GM19397 (cell line): ENCODE measurements around the gene ACY1.

Source experiments
- ATAC-seq: cut with Tn5 transposase; IDR thresholded peaks from one replicate; pipeline ENCODE4 v1.9.1; 2021; ENCODE audit warnings: mild to moderate bottlenecking, moderate library complexity; ENCODE audit not compliant: unreplicated experiment

Gene ACY1

DNA sequence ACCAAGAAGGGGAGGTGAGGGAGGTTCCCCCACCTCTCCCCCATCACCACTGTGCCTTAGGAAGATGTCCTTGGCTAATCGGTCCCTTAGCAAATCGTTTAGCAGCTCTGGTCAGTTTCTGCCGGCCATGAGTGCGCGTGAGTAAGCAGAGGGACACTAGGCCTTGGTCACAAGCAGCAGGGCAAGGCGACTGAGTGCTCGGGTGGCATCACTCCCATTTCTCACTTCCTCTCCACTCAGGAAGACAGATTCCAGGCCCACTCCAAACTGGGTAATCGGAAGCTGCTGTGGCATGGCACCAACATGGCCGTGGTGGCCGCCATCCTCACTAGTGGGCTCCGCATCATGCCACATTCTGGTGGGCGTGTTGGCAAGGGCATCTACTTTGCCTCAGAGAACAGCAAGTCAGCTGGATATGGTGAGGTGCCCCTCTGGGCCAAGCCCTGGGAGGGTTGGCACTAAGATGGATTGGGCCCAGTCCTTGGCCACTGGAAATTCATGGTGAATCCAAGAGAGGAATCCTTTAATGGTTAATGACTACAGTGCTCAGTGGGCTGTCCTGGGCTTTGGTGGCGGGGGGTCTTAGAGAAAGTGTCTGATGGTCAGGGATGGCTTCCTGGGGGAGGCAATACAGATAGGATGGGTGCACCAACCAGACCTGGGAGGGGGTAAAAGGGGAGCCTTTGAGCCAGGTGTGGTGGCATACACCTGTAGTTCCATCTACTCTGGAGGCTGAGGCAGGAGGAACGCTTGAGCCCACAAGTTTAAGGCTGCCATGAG is 37.2 kb upstream of the ACY1 start:
- no peak for ATAC-seq

- ATAC-seq, result no peak
These were observed 36.5 kb upstream of the ACY1 start for GRCh38 chr3:51946796-51947195.

DNA sequence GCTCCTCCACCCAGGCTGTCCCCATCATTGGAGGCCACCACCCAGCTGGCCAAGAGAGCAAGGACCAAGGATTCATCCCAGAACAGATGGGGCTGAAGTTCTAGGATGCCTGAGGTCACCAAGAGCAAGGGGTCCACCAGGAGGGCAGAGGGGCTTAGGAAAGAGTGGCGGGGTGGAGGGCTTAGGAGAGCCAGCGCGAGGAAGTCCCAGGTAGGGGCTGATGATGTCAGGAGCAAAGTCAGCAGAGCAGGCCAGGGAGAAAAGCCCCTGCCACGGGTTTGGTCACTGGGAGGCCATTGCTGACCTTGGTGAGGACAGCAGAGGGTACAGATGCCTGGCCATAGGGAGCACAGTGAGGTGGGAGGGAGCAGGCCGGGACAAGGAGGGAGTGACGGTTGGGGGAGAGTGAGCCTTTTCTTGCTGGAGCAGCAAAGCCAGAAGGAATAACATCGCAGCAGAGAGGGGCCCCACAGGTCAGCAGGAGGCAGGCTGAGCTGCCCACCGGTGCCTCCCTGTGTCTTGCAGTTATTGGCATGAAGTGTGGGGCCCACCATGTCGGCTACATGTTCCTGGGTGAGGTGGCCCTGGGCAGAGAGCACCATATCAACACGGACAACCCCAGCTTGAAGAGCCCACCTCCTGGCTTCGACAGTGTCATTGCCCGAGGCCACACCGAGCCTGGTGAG is 36.0 kb upstream of the ACY1 start:
- no peak for ATAC-seq

GRCh38 chr3:51948016-51948580 is 35.2 kb upstream of the ACY1 start:
- no peak for ATAC-seq

DNA sequence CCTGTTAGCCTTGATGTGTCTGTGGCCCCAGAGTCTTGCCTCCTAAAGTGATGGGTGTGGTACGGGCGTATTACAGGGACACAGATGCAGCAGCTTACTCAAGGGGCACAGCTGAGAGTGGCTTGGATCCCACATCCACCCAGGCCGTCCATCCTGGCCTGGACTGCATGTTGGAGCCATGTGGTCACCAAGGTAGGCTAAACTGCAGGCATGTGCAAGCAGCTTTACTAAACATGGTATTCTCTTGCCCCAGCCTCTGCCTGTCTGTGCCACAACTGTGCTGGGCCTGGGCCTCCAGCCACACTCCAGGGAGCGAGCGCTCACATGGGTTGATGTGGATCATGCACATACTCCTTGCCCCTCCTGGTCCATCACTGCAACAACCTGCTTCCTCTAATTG is 34.2 kb upstream of the ACY1 start:
- ATAC-seq, result no peak

DNA sequence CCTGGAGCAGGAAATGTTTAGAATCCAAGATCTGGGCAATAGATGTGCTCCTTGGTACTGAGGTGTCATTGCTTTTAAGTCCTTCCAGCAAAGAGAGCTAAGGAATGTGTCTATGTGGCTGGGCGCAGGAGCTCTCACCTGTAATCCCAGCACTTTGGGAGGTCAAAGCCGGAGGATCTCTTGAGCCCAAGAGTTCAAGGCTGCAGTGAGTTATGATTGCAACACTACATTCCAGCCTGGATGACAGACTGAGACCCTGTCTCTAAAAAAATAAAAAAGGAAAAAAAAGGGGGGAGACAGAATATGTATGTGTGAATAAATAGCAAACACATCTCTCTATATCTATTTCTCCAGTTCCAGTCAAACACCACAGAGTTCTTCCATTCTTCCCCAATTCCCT is 32.4 kb upstream of the ACY1 start:
- ATAC-seq, result no peak

DNA sequence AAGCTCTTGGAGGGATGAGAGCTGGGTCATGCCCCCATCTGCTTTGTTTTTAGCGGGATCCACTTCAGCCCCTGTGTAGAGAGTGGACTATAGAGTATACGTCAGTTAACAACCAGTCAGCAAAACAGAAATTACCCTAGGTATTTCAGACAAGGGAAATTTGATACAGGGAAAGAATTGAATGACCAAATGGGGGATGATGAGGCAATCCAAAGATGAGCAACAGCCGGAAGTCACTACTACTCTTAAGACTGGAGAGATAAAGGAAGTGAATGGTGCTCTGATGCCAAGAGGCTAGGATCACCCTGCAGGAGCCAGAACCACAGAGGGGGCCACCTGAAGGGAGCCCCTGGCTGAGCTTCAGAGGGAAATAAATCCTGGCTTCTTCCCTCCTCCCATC is 29.9 kb upstream of the ACY1 start:
- no peak for ATAC-seq

- ATAC-seq, result no peak
These were observed 29.2 kb upstream of the ACY1 start for GRCh38 chr3:51954105-51954504.

DNA sequence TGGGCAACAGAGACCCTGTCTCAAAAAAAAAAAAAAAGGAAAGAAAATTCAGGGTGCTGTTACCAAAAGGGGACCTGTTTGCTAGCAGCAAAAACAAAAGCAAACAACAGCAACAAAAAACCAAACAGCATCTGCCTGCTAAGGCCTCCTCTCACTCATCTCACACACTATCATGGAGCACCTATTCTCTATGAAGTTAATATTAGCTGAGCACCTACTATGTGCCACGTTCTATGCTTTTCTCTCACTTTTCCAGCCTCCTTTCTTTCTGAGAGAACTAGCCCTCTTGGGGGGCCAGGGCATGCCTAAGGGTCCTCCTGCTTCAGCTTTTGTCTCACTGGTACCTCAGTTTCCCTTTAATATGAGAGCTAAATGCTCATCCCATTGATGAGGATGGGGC is 28.6 kb upstream of the ACY1 start:
- no peak for ATAC-seq

- ATAC-seq, result no peak
These were observed 28.0 kb upstream of the ACY1 start, which contains the start of gene GPR62 for GRCh38 chr3:51955175-51955892. TSS of gene GPR62 (plus strand) at chr3:51955381. CDS start at chr3:51955653, 272 bp downstream.

DNA sequence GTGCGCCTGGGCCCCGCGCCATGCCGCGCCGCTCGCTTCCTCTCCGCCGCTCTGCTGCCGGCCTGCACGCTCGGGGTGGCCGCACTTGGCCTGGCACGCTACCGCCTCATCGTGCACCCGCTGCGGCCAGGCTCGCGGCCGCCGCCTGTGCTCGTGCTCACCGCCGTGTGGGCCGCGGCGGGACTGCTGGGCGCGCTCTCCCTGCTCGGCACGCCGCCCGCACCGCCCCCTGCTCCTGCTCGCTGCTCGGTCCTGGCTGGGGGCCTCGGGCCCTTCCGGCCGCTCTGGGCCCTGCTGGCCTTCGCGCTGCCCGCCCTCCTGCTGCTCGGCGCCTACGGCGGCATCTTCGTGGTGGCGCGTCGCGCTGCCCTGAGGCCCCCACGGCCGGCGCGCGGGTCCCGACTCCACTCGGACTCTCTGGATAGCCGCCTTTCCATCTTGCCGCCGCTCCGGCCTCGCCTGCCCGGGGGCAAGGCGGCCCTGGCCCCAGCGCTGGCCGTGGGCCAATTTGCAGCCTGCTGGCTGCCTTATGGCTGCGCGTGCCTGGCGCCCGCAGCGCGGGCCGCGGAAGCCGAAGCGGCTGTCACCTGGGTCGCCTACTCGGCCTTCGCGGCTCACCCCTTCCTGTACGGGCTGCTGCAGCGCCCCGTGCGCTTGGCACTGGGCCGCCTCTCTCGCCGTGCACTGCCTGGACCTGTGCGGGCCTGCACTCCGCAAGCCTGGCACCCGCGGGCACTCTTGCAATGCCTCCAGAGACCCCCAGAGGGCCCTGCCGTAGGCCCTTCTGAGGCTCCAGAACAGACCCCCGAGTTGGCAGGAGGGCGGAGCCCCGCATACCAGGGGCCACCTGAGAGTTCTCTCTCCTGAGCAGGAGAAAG is 27.2 kb upstream of the ACY1 start:
- ATAC-seq, result no peak

DNA sequence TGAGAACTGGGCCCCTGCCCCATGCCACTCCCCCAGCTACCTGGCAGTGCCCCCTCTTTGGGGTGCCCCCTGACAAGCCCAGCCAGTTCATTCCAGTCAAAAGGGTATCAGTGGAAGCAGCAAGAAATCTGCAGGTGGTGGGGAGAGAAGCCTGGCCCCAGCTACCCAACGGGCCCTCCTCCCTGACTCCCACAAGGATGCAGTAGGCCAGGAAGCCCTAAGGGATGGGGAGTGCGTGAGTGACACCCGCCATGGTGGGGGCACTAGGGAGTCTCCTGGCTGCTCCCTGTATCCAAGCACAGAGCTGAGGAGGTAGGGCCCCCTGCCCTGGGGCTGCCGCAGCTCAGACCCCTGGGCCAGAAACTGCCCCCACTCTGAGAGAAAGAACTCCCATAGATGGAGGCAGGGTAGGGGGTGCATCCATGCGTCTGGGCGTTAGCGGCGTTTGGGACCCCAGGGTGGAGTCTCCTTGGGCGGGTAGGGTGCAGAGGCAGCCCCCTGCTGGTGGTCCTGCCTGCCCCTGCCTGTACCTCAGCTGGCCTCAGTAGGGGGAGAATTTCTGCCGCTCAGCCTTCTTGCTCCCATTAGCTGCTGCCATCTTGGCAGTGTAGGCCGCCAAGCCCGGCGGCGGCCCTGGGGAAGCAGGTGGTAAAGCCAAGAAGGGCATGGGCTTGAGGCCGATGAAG is 25.7 kb upstream of the ACY1 start:
- ATAC-seq, result no peak

DNA sequence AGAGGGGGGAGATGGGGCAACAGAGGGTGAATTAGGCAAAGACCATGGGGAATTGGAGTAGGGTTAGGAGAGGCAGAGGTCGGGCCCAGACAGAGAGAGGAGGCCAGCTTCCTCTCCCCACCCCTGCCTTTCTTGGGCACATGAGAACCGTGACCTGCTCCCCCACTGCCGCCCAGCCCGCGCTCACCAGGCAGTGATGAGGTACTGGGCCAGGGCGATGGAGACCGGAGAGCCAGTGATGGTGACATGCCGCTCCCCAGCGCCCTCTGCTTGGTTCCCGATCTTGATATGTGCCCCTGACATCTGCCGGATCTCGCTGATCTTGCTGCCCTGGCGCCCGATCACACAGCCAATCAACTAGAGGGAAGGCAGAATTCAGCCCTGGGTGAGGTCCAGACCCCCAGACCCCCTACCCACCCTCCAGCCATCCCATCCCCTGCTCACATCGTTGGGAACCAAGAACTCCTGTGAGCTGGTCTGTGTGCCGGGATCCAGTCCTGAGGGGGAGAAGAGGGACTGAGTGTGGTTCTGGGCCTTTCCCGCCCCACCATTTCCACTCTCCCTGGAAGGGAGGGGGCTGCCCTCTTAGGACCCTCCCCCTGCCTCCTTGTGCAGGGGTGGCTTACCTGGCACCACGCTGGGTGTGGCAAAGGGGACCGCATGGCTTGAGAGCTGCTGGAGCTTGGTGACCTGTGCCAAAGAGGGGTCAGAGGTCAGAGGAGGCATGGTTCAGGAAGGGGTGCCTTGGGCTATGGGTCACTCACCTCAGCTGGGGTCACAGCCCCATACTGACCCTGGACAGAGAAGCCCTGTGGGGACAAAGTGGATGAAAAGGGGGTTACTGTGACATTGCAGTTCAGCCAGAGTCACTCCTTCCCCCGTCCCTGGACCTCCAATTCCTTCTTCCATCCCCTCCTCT is 24.5 kb upstream of the ACY1 start:
- no peak for ATAC-seq

- no peak for ATAC-seq
These were observed 23.7 kb upstream of the ACY1 start for GRCh38 chr3:51959651-51960050.

DNA sequence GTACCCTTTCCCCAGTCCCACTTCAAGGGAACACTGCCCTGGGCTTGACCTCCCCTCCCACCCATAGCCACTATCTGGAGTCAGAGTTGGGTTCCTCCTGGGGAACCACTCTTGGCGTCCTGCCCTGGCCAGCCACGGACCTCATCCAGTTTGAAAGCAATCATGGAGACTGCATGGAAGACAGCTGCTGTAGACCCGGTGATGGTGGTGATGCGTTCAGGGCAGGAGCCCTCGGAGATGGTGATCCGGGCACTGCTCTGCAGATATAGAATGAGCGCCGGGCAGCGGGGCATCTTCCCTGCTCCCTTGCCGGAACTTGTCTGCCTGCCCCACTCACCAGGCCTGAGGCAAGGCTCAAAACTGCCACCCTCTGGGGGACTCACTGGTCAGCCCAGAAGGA is 22.9 kb upstream of the ACY1 start:
- ATAC-seq, result no peak

GRCh38 chr3:51961011-51961410 is 22.3 kb upstream of the ACY1 start:
- ATAC-seq, result no peak

GRCh38 chr3:51961602-51962569 is 21.4 kb upstream of the ACY1 start:
- no peak for ATAC-seq
